MG63 (cell line): ENCODE results near the gene PANK2. TPM values are rescaled to one million over a fixed set of nuclear protein-coding genes. Genes with fewer than 3 reads are reported as not detected.
"Not testable (repeated sequence)": the region's sequence is repeated elsewhere in the genome, so short reads cannot be mapped to it uniquely, and the experiment has no call there.

ENCODE experiments used
- DNase-seq: peaks from one replicate; pipeline ENCODE4 v3.0.0-alpha.2; 2020
- H3K27me3 ChIP-seq: fragments of 250-450 bp; sonication (Bioruptor Pico); 2 replicates; pipeline ENCODE4 v1.5.1; 2020; ENCODE audit warnings: mild to moderate bottlenecking, moderate library complexity
- H3K36me3 ChIP-seq: fragments of 250-450 bp; sonication (Bioruptor Pico); 2 replicates; pipeline ENCODE4 v1.5.1; 2020; ENCODE audit warnings: mild to moderate bottlenecking, moderate library complexity
- H3K4me3 ChIP-seq: fragments of 250-450 bp; sonication (Bioruptor Pico); 2 replicates; pipeline ENCODE4 v1.5.1; 2020; ENCODE audit warnings: mild to moderate bottlenecking, moderate library complexity
- H3K9me3 ChIP-seq: fragments of 250-450 bp; sonication (Bioruptor Pico); 2 replicates; pipeline ENCODE4 v1.5.1; 2020; ENCODE audit warnings: mild to moderate bottlenecking, moderate library complexity
- total RNA-seq: library from RNA; depleted of rRNA; stranded (reverse); fragments of >200 nt; shearing (Covaris generic); gene quantifications from 2 replicates; pipeline ENCODE4 v1.2.3, GENCODE V29; 2014; ENCODE audit warnings: low replicate concordance

PANK2 gene
- total RNA-seq, 1 experiment from 2014 or later, result 31.4 TPM

GRCh38 chr20:3865152-3865886, 23.9 kb upstream of the PANK2 start:
- Histone ChIP-seq H3K27me3 (no peaks in the 10 kb centered on the region), H3K36me3 (peaks cover 27% of the 10 kb centered on the region), H3K4me3 (no peak overlapping the region), H3K9me3 (no peaks in the 10 kb centered on the region)
- no peak for DNase-seq

GRCh38 chr20:3865887-3866407, 23.2 kb upstream of the PANK2 start:
- no peak overlapping the region for H3K4me3 ChIP-seq
- peaks cover 27% of the 10 kb centered on the region for H3K36me3 ChIP-seq

GRCh38 chr20:3866464-3866863, 22.7 kb upstream of the PANK2 start:
- Histone ChIP-seq H3K4me3 (no peak overlapping the region), H3K36me3 (peaks cover 25% of the 10 kb centered on the region), H3K27me3 (no peaks in the 10 kb centered on the region), H3K9me3 (no peaks in the 10 kb centered on the region)
- DNase-seq, result no peak

More at GRCh38 chr20:3865887-3866407, 23.2 kb upstream of the PANK2 start:
- DNase-seq, result no peak
- Histone ChIP-seq H3K9me3 (no peaks in the 10 kb centered on the region), H3K27me3 (no peaks in the 10 kb centered on the region)

GRCh38 chr20:3867802-3868201, 21.4 kb upstream of the PANK2 start:
- Histone ChIP-seq H3K36me3 (peaks cover 19% of the 10 kb centered on the region), H3K27me3 (no peaks in the 10 kb centered on the region), H3K4me3 (no peak overlapping the region), H3K9me3 (no peaks in the 10 kb centered on the region)
- DNase-seq, result no peak

- Histone ChIP-seq H3K4me3 (no peak overlapping the region), H3K9me3 (no peaks in the 10 kb centered on the region), H3K27me3 (no peaks in the 10 kb centered on the region), H3K36me3 (peaks cover 11% of the 10 kb centered on the region)
- no peak for DNase-seq
These were observed 19.1 kb upstream of the PANK2 start for GRCh38 chr20:3869839-3870634.

GRCh38 chr20:3871550-3872265, 17.5 kb upstream of the PANK2 start:
- no peak overlapping the region for H3K4me3 ChIP-seq
- DNase-seq, result no peak
- no peaks in the 10 kb centered on the region for H3K9me3 ChIP-seq
- peaks cover 11% of the 10 kb centered on the region for H3K36me3 ChIP-seq
- no peaks in the 10 kb centered on the region for H3K27me3 ChIP-seq

GRCh38 chr20:3873507-3873906, 15.7 kb upstream of the PANK2 start:
- Histone ChIP-seq H3K4me3 (no peak overlapping the region), H3K36me3 (peaks cover 11% of the 10 kb centered on the region), H3K27me3 (no peaks in the 10 kb centered on the region), H3K9me3 (no peaks in the 10 kb centered on the region)
- no peak for DNase-seq

- Histone ChIP-seq H3K9me3 (no peaks in the 10 kb centered on the region), H3K36me3 (peaks cover 11% of the 10 kb centered on the region), H3K27me3 (no peaks in the 10 kb centered on the region), H3K4me3 (no peak overlapping the region)
- DNase-seq, result no peak
These were observed 14.9 kb upstream of the PANK2 start for GRCh38 chr20:3874194-3874844.

- Histone ChIP-seq H3K9me3 (no peaks in the 10 kb centered on the region), H3K27me3 (no peaks in the 10 kb centered on the region), H3K4me3 (no peak overlapping the region), H3K36me3 (peaks cover 11% of the 10 kb centered on the region)
- DNase-seq, result no peak
These were observed 13.7 kb upstream of the PANK2 start for GRCh38 chr20:3875378-3875974.

GRCh38 chr20:3876000-3876399, 13.2 kb upstream of the PANK2 start:
- Histone ChIP-seq H3K4me3 (no peak overlapping the region), H3K36me3 (peaks cover 11% of the 10 kb centered on the region), H3K9me3 (no peaks in the 10 kb centered on the region), H3K27me3 (no peaks in the 10 kb centered on the region)
- no peak for DNase-seq

GRCh38 chr20:3876676-3877075, 12.5 kb upstream of the PANK2 start:
- H3K9me3 ChIP-seq, result no peaks in the 10 kb centered on the region
- DNase-seq, result no peak
- peaks cover 7% of the 10 kb centered on the region for H3K36me3 ChIP-seq
- H3K27me3 ChIP-seq, result no peaks in the 10 kb centered on the region
- H3K4me3 ChIP-seq, result no peak overlapping the region

- not testable (repeated sequence) for H3K36me3 ChIP-seq, H3K9me3 ChIP-seq
These were observed 10.3 kb upstream of the PANK2 start for GRCh38 chr20:3878921-3879274.

GRCh38 chr20:3885715-3886114, 3.5 kb upstream of the PANK2 start:
- no peak overlapping the region for H3K4me3 ChIP-seq
- no peaks in the 10 kb centered on the region for H3K9me3 ChIP-seq
- no peak for DNase-seq
- H3K36me3 ChIP-seq, result peaks cover 3% of the 10 kb centered on the region; the same call in 1 of the 2 replicates
- H3K27me3 ChIP-seq, result no peaks in the 10 kb centered on the region

More at GRCh38 chr20:3878921-3879274, 10.3 kb upstream of the PANK2 start:
- not testable (repeated sequence) for H3K4me3 ChIP-seq, H3K27me3 ChIP-seq, DNase-seq

GRCh38 chr20:3887876-3888620, 1.1 kb upstream of the PANK2 start:
- H3K9me3 ChIP-seq, result no peaks in the 10 kb centered on the region
- peak overlapping the region; percentile 86 for H3K4me3 ChIP-seq
- H3K27me3 ChIP-seq, result no peaks in the 10 kb centered on the region
- H3K36me3 ChIP-seq, result peaks cover 14% of the 10 kb centered on the region
- no peak for DNase-seq

GRCh38 chr20:3889489-3890397, 556 bp downstream of the PANK2 start:
- Histone ChIP-seq H3K36me3 (peaks cover 14% of the 10 kb centered on the region), H3K4me3 (peak overlapping the region; percentile 86), H3K9me3 (no peaks in the 10 kb centered on the region), H3K27me3 (no peaks in the 10 kb centered on the region)
- DNase-seq, result peak; percentile 34
